Activated gamma-delta T cell treated with Interleukin-2 at 50 U/mL for 16 hours (primary cell): ENCODE results near the gene PCYT1A.
"Not testable (repeated sequence)": the region's sequence is repeated elsewhere in the genome, so short reads cannot be mapped to it uniquely, and the experiment has no call there.

Experiments
- DNase-seq: peaks from one replicate; pipeline ENCODE4 v3.0.0-alpha.2; 2020

PCYT1A gene

DNA sequence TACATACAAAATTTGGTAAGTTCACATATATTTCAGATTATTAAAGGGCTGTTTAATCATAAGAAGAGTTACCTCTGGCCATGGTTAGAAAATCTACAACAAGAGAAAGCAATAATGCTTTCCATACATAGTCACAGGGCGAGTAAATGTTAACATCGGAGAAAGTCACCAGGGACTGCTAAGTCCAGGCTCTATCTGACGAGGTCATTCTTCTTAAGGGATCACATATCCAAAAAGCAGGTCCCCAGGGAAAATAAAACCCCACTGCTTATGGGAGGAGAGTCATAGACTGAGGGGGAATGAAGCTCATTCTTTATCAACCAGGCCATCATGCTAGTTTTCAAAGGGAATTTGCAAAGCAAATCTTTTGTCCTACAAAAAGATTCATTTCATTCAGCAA, 3.1 kb downstream of the PCYT1A start:
- DNase-seq: no peak

DNA sequence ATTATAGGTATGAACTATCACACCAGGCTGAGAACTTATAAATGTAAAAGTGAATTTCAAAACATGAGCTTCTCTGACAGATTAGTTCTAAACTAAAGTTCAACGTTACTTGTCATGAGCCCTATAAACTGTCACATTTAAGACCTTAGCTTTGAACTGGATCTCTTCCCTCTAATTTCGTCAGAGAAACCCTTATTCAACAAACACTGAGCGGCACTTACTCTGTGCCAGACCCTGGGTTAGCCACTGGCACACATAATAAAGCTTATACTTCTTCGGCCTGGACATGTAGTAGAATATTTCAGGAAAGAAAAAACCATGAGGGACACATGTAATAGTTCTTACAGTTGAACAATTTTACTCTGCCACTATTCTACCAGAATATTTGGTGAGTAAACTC, 5.6 kb downstream of the PCYT1A start:
- DNase-seq: no peak

DNA sequence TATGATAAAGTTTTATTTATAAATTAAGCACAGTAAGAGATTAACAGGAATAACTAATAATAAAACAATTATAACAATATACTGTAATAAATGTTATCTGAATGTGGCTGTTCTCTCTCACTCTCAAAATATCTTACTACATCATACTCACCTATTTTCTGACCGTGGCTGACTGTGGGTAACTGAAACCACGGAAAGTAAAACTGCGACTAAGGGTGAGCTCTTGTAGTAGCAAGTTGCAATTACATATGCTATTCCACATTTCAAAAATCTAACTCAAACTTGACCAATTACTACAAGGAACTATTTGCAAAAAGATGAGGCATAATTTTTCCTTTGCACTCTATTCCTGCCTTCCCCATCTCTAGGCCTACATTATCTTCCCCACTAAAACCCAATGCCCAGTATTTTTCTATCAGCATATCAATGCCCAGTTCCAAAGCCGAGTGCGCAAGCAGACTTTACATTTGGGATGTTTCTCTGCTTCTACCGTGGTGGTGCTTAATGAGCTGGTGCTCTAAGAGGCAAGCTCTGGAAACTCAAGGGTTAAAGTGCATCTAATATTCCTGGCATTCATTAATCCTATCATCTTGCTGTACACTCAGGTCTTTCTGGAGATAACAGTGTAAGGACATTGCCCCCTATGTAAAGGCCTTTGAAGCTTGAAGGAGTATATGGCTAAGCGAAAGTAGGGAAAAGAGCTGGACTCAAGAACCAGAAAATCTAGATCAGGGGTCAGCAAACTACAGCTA, 6.7 kb downstream of the PCYT1A start:
- DNase-seq: no peak

DNA sequence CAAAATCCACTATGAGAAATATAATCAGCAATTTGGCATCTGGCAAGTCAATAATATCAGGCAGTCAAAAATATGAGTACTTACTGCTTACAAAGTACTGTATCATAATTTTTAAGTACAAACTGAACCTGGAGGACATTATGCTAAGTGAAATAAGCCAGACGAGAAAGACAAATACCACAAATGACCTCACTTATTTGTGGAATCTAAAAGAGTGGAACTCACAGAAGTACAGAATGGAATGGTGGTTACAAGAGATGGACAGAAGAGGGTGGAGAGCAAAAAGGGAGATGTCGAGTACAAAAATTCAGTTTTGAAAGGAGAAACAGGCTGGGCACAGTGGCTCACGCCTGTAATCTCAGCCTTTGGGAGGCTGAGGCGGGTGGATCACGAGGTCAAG, 12.4 kb downstream of the PCYT1A start:
- no peak for DNase-seq

DNA sequence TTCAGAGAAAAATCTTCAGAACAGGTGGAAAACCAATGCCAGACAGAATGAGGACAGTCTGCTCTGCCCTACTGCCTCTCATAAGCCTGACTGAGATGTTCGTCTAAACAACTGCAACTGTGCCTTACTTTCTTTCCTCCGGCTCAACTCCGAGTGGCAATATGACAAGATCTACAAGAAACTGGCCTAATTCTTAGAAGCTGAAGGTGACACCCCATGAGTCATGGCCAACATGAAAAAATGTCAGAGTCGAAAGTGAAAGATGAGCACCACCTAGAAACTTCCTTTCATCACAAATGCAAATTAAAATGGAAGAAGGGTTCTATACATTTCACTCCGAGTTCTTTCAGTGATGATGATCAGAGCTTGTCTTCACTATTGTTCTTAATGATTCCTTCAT, 12.9 kb downstream of the PCYT1A start:
- peak; percentile 51 for DNase-seq

DNA sequence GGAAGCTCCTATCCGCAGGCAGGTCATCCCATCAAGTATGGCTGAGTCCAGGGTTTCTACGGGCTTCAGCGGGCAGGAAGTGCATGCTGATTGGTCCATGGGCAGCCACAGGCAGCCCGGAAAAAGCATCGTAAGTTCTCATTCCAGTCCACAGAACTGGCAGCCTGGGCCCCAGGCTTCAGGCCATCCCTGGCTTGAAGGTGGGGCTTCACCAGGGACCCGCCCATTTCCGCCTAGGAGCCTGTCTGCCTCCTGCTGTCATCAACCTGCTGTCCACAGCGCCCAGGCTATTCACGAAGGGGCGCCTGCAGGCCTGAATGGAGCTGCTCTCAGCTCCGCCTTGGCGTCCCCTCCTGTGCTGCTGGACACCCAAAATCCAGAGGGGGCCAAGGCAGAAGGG, 13.9 kb downstream of the PCYT1A start:
- no peak for DNase-seq

DNA sequence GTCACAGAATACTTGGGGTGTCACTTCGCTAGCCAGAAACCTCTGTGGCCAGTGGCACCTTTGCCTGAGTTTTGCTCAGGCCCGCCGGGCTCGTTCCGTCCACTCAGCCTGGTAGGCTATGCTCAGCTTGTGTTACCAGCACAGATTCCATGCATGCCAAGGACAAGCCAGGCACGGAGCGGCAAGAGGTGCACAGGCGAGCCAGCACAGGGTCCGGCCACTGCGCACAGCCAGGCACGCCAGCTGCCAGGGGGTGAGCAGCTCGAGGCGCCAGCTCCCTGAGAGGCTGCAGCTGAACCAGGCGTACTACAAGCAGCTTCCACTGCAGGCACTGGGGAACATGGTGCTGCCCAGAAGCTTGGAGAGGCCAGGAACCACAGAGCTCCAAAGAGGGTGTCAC, 14.7 kb downstream of the PCYT1A start:
- DNase-seq: no peak

DNA sequence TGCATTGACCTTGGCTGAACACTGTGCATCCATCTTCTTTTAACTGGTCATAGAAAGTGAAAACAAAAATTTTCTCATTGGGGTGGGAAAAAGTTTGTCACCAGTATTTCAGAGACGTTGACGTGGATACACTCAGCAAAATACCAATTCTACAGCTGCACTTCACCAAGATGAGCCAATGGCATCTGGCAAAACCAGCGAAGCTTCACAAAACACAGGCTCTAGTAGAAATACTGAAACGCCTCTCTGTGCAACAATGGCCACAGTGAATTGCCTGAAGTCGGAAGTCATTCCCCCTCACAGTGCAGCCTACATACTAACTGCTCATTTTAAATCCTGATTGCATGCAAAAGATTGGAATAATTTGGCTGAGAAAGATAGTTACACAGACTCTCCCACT, 17.0 kb downstream of the PCYT1A start:
- DNase-seq: no peak

DNA sequence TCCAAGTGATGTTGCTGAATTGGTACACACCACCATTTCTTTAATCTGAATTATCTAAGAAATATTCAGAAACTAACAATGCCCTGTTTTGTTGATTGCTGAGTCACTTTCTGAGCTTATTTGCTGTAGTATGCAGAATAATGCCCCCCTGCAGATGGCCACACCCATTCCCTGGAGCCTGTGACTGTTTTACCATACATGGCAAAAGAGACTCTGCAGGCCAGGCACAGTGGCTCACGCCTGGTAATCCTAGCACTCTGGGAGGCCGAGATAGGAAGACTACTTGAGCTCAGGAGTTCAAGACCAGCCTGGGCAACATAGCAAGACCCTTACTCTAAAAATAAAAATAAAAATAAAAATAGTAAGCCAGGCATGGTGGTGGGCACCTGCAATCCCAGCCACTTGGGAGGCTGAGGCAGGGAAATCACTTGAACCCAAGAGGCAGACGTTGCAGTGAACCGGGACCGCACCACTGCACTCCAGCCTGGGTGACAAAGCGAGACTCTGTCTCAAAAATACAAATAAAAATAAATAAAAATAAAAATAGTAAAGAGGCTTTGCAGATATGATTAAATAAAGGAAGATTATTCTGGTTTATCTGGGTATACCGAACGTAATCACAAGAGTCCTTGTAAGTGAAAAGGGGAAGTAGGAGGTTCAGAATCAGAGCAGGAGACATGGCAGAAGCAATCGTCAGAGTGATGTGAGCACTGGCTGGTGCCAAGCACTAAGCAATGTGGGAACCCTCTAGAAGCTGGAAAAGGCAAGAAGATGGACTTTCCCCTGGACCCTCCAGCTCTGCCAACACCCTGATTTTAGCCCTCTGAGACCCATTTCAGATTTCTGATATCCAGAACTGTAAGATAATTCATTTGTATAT, 19.0 kb downstream of the PCYT1A start:
- no peak for DNase-seq

DNA sequence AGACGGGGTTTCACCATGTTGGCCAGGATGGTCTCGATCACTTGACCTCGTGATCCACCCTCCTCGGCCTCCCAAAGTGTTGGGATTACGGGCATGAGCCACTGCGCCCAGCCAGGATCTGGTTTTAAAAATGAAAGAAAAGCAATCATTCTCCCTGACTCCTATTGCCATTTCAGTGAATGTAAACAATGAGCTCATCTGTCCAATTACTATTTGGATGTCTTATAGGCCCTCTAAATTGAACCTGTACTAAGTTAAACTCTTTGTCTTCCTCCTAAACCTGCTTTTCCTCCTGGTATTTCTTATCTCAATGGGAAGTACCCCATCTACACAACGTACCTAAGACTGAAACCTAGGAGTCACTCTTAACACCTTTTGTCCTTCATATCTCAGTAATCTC, 23.7 kb downstream of the PCYT1A start:
- DNase-seq: no peak

DNA sequence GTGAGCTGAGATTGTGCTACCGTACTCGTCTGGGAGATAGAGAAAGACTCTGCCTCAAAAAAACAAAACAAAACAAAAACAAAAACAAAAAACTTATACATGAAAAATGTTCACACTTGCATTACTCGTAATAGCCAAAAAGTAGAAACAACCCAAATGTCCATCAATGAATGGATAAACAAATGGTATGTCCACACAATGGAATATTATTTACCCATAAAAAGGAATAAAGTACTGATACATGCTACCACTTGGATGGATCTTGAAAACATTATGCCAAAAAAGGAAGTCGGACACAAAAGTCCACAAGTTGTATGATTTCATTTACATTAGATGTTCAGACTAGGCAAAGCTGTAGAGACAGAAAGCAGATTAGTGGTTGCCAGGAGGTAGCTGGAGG, 26.7 kb downstream of the PCYT1A start:
- DNase-seq: no peak

DNA sequence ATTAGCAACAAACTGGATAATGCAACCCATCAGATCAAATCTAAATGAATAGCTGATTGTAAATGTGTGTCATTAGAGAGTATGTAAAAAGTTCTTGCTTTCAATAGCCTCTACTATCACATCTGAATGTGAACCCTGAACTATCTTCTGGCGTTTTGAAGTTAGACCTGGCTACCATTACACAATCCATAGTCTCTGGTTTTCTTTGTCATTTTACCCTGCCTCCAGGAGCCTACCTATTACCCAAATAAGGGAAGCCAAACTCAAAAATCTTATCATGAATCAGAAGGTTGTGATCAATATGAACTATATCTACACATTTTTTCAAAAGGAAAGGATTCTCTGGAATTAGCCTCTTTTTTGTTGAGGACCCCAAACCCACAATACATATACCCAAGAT, 31.8 kb downstream of the PCYT1A start:
- no peak for DNase-seq

DNA sequence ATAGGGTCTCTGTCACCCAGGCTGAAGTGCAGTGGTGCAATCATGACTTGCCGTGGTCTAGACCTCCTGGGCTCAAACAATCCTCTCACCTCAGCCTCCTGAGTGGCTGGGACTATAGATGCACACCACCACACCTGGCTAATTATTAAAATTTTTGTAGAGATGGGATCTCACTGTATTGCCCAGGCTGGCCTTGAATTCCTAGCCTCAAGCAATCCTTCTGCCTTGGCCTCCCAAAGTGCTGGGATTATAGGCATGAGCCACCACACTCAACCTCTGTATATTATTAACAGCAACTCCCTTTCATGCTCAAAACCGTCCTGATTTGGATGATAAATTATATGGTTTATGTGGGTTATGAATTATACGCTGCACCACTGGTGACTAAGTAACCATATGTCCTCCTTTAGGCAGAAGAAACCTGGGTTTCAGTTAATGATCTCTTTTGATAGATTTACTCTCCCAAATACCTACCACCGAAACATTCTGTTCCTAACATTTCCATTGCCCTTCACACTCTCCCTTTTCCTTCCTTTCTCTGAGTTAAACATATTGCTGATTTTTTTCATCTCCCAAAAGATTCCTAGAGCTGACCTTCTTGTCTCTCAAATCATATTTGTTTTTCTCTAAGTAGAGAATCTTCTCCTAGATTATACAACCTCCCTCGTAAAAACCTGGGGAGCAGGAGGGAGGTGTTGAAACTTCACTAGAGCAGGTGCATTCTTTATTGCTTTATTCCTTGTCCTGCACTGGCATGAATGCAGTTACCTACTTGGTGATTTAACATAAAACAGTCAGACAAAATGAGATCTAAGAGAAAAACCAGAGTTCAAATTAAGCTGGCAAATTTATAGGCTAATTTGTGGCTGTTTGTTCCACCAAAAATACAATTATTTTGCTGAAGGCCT, 32.9 kb downstream of the PCYT1A start:
- no peak for DNase-seq

DNA sequence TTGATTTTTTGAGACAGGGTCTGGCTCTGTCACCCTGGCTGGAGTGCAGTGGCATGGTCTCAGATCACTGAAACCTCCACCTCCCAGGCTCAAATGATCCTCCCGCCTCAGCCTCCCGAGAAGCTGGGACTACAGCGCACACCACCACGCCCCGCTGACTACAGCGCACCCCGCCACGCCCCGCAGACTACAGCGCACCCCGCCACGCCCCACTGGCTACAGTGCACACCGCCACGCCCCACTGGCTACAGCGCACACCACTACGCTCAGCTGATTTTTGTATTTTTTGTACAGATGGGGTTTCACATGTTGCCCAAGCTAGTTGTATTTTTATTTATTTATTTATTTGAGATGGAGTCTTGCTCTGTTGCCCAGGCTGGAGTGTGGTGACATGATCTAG, 35.6 kb downstream of the PCYT1A start:
- no peak for DNase-seq

DNA sequence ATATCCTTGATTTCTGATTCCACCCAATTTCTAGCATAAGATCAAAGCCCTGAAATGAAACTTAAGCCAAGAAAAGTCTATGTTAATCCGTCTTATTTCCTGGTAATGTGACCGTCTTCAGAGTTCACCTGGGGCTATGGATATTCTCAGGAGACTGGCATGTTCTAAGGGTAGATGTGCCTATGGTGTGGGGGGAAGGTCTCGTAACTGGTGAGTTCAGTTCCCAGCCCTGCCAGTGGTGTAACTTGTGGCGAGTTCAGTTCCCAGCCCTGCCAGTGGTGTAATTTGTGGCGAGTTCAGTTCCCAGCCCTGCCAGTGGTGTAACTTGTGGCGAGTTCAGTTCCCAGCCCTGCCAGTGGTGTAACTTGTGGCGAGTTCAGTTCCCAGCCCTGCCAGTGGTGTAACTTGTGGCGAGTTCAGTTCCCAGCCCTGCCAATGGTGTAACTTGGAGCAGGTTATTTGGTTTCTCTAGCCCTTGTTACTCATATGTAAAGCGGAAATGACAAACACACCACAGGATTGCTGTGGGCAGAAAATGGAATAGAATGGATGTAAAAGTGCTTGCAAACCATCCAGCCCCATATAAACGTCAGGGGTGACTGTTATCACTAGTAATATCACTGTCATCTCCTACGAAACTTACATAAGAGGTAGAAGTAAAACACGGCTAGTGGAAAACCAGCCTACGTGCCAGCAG, 40.8 kb downstream of the PCYT1A start:
- DNase-seq: no peak

DNA sequence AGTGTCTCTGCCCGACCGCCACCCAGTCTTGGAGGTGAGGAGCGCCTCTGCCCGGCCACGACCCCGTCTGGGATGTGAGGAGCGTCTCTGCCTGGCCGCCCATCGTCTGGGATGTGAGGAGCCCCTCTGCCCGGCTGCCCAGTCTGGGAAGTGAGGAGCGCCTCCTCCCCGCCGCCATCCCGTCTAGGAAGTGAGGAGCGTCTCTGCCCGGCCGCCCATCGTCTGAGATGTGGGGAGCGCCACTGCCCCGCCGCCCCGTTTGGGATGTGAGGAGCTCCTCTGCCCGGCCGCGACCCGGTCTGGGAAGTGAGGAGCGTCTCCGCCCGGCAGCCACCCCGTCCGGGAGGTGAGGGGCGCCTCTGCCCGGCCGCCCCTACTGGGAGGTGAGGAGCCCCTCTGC, 43.4 kb downstream of the PCYT1A start:
- DNase-seq: not testable (repeated sequence)

DNA sequence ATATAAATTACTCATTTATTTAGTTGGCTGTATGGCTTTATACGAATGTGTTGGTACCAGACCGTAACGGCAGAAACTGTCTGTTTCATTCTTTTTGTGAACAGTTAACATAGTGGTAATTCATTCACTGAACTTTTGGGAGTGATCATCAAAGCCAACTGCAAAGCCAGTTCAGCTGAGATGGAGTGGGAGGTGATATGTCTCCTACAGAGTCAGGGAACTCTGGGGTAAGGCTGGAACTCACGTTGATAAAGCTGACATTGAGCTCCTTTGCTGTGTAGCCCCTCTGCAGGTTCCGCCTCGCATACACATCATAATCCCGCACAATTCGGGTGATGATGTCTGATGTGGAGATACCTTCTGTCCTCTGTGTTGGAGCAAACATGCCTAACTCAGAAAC, 45.8 kb downstream of the PCYT1A start:
- DNase-seq: no peak

DNA sequence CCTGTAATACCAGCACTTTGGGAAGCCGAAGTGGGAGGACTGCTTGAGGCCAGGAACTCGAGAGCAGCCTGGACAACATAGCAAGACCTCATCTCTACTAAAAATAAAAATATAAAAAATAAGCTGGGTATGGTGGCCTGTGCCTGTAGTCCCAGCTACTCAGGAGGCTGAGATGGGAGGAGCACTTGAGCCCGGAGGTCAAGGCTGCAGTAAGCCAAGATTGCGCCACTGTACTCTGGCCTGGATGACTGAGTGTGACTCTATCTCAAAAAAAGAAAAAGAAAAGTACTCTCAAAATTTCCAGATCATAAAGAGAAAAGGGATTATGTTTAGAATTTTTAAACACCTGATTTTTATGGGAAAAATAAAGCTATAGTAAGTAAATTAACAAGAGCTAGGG, 47.1 kb downstream of the PCYT1A start:
- DNase-seq: no peak

DNA sequence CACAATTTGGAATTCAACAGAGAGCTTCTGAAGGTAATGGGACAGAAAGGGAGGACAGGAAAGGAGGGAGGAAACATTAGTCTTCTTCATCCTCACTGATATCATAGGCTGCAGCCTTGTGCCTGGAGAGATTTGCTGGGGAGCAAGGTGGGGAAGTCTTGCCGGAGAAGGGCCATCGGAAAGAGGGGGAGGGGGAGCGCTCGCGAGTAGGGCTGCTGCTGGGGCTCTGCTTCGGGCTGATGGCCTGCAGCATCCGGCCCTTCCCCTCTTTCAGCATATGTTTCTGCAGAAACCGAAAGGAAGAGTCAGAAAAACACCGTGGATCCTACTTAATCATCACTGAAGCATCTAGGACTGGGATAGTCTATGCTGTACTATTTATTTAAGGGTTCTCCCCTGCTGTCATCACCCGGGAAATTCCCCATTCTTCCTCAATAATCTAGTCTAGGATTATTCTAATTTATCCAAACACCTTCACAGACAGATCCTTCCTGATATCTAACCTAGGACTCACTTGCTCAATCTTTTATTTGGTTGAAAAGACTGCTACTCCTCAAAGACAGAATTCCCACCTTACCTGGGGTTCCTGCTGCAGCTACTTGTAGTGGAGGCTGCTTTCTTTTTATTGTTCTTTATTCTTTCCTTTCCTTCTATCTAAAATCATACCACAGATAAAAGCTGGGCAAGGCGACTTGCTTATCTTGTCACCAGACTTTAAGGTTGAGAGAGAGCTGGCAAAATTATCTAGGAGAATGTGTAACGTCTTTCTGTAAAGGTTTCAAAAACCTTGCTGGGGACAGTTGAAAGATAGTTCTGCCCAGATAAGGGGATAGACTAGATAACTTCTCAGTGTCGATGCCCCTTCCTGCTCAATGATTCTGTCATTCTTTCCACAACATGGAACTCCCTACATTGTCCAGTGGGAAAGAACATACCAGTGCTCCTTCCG, 48.6 kb downstream of the PCYT1A start:
- DNase-seq: no peak

DNA sequence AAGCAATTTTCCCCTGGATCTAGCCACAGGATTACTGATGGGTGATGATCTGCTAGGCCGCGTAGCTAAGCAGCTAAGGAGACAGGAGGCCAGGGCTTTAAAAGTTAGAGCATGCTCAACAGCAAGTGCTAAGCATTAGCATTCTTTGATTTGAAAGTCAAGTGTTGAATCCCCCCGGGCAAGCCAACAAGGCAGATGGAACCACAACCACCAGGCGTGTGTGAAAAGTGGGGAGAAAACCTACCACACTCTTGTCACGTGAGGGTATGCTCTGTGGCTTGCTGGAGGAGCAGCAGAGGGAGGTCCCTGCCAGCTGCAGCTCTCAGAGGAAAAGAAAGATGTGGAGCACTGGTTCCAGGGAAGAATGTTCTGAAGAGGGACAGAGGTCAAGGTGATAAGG, 50.3 kb downstream of the PCYT1A start:
- DNase-seq: no peak

DNA sequence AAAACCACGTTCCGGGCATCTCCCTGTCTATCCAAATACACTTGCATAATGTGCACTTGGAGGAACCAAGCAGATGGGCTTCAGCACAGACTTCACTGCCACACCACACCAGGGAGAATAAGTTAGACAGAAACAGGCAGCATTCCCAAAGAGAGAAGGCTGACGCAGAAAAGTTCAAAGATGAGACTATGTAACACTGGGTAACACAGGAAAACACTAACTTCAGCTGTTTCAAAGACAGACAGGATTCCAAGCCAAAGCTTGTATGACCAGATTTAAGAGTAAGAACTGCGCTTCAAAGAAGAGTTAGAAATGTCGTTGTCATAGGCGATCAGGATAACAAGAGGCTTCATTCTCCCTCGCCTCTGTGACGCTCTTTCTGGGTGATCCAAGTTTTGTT, 51.3 kb downstream of the PCYT1A start:
- DNase-seq: no peak
